Astrocyte of the cerebellum (primary cell): ENCODE results near the gene NUMBL.

Experiments
- DNase-seq: peaks from one replicate; pipeline ENCODE4 v3.0.0-alpha.2; 2011; ENCODE audit warnings: low read depth
- H3K4me3 ChIP-seq: 2 replicates; pipeline ENCODE4 v1.5.1; 2011; ENCODE audit warnings: mild to moderate bottlenecking, low read depth, low read length, moderate library complexity
- CTCF ChIP-seq: IDR thresholded peaks from 2 replicates; pipeline ENCODE4 v1.5.1; 2012; ENCODE audit warnings: low read length, low read depth, moderate library complexity, mild to moderate bottlenecking; ENCODE audit errors: missing control alignments
- in situ Hi-C: cut with HindIII; loops from 2 replicates; pipeline ENCODE4 v1.10.0; 2017; ENCODE audit warnings: low sequenced_read_pairs

NUMBL gene

GRCh38 chr19:40719414-40719894, 29.0 kb upstream of the NUMBL start:
- in situ Hi-C loops: no loop called here
- no peak for DNase-seq
- TF ChIP-seq CTCF: no peak
- H3K4me3 ChIP-seq: peak overlapping the region; percentile 71

- H3K4me3 ChIP-seq: peak overlapping the region; percentile 71
- TF ChIP-seq CTCF: no peak
- DNase-seq: no peak
- in situ Hi-C loops: no loop called here
Observed at GRCh38 chr19:40718774-40719391, 28.4 kb upstream of the NUMBL start.

GRCh38 chr19:40717880-40718773, 27.7 kb upstream of the NUMBL start:
- peak overlapping the region; percentile 71 for H3K4me3 ChIP-seq
- TF ChIP-seq CTCF: no peak
- in situ Hi-C loops: no loop called here
- DNase-seq: no peak

GRCh38 chr19:40717325-40717879, 27.0 kb upstream of the NUMBL start:
- peak overlapping the region; percentile 71 for H3K4me3 ChIP-seq
- in situ Hi-C loops: no loop called here
- no peak for TF ChIP-seq CTCF
- DNase-seq: no peak

GRCh38 chr19:40716482-40717324, 26.3 kb upstream of the NUMBL start, which contains the start of the genes COQ8B and ITPKC:
Gene COQ8B (minus strand): TSS chr19:40716886. CDS start chr19:40714632, 2,254 bp downstream.
Gene ITPKC (plus strand): TSS chr19:40717112. CDS start chr19:40717136, 24 bp downstream.
- DNase-seq: peak; percentile 96
- no peak for TF ChIP-seq CTCF
- in situ Hi-C loops: no loop called here
- peak within 1 kb of the TSS; percentile 71 for H3K4me3 ChIP-seq
